Ishikawa (cell line): Measurements from ENCODE around the gene PKP1.

Experiments used
- CEBPB ChIP-seq: IDR thresholded peaks from 2 replicates; pipeline ENCODE4 v1.6.1; 2012
- CREB1 ChIP-seq: IDR thresholded peaks from 2 replicates; pipeline ENCODE4 v1.6.1; 2012; ENCODE audit warnings: low read depth
- EGR1 ChIP-seq: IDR thresholded peaks from 2 replicates; pipeline ENCODE4 v1.6.1; 2012
- FOXM1 ChIP-seq: IDR thresholded peaks from 2 replicates; pipeline ENCODE4 v1.6.1; 2012; ENCODE audit warnings: low read depth, borderline replicate concordance
- MAX ChIP-seq: IDR thresholded peaks from 2 replicates; pipeline ENCODE4 v1.6.1; 2012
- NFIC ChIP-seq: IDR thresholded peaks from 2 replicates; pipeline ENCODE4 v1.6.1; 2012
- RAD21 ChIP-seq: IDR thresholded peaks from 2 replicates; pipeline ENCODE4 v1.6.1; 2012; ENCODE audit warnings: low read depth
- REST ChIP-seq: IDR thresholded peaks from 2 replicates; pipeline ENCODE4 v1.6.1; 2012; ENCODE audit warnings: low read depth, mild to moderate bottlenecking
- TAF1 ChIP-seq: IDR thresholded peaks from 2 replicates; pipeline ENCODE4 v1.6.1; 2012; ENCODE audit warnings: low read depth, mild to moderate bottlenecking
- TCF12 ChIP-seq: IDR thresholded peaks from 2 replicates; pipeline ENCODE4 v1.6.1; 2012; ENCODE audit warnings: low read depth
- TEAD4 ChIP-seq: IDR thresholded peaks from 2 replicates; pipeline ENCODE4 v1.6.1; 2012
- USF1 ChIP-seq: IDR thresholded peaks from 2 replicates; pipeline ENCODE4 v1.6.1; 2012
- YY1 ChIP-seq: IDR thresholded peaks from 2 replicates; pipeline ENCODE4 v1.6.1; 2012; ENCODE audit warnings: low read depth
- ZBTB7A ChIP-seq: IDR thresholded peaks from 2 replicates; pipeline ENCODE4 v1.6.1; 2012; ENCODE audit warnings: low read depth

The PKP1 gene

GRCh38 chr1:201282931-201283829 lies at the start of gene PKP1:
Gene PKP1 (plus strand): TSS chr1:201283506. CDS start chr1:201283703, 197 bp downstream.
- TF ChIP-seq USF1 (no peak), FOXM1 (no peak), ZBTB7A (no peak), TAF1 (no peak), TCF12 (no peak), RAD21 (peak; percentile 2; the same call in 1 of the 2 replicates), MAX (peak; percentile 24; the same call in 1 of the 2 replicates)

GRCh38 chr1:201240171-201240570 lies 43.1 kb upstream of the PKP1 start:
- no peak for TF ChIP-seq CREB1
- no peak for TF ChIP-seq RAD21
- no peak for TF ChIP-seq FOXM1
- no peak for TF ChIP-seq EGR1

GRCh38 chr1:201241736-201242135 lies 41.6 kb upstream of the PKP1 start:
- TF ChIP-seq CEBPB, result no peak
- TF ChIP-seq USF1, result no peak

GRCh38 chr1:201245082-201245481 lies 38.2 kb upstream of the PKP1 start:
- TF ChIP-seq MAX (no peak), TCF12 (no peak)

GRCh38 chr1:201248721-201249559 lies 34.4 kb upstream of the PKP1 start:
- TF ChIP-seq MAX (no peak), YY1 (no peak), TEAD4 (no peak), CEBPB (no peak), USF1 (no peak), REST (no peak), NFIC (no peak)

- TF ChIP-seq TAF1, result no peak
- no peak for TF ChIP-seq FOXM1
- no peak for TF ChIP-seq REST
- no peak for TF ChIP-seq EGR1
- no peak for TF ChIP-seq TEAD4
Observed at GRCh38 chr1:201250326-201251011, 32.8 kb upstream of the PKP1 start.
